HG03442 (cell line): ENCODE results near the gene C1QTNF6.

Experiments
- ATAC-seq: cut with Tn5 transposase; IDR thresholded peaks from one replicate; pipeline ENCODE4 v1.9.1; 2021; ENCODE audit warnings: mild to moderate bottlenecking, moderate library complexity; ENCODE audit not compliant: unreplicated experiment

Gene C1QTNF6

GRCh38 chr22:37146507-37147180 lies 41.4 kb downstream of the C1QTNF6 start:
- no peak for ATAC-seq

GRCh38 chr22:37146051-37146385 lies 42.0 kb downstream of the C1QTNF6 start:
- no peak for ATAC-seq

DNA sequence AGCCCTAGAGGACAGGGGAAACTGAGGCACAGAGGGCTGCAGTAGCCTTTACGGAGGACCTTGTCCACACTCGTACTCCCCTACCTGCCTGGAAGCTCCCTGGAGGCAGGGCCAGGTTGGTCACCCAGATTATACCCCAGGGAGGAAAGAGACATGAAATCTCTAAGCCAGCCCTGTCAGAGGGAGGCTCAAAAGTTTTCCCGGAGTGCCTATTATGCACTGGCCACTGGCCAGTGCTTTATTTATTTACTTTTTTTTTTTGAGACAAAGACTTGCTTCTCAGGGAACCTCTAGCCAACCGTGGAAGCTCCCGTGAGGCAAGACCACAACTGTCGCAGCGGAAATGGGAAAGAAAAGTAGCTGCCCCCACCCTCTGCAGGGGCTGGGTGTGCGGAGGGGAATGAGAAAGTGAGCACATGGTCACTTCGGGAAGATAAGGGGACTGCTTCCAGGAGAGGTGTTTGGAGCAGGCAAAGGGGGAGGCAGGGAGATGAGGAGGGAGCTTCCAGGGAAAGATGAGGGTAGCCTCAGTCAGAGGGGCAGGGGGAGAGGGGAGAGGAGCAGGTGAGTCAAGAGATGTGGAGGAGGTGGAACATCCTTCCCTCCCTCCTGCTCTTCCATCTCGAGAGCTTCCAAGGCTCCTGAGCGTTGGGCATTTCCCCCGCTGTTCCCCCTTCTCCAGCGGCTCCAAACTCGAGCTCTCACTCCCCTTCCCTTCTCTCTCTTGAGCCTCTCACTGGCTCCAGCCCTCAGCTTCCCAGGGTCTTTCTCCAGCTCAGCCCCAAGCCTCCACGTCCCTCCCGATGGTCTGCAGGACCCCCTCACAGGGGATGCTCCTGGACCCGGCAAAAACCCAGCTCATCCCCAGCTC lies 42.6 kb downstream of the C1QTNF6 start:
- ATAC-seq, result no peak

GRCh38 chr22:37144180-37144554 lies 43.9 kb downstream of the C1QTNF6 start:
- no peak for ATAC-seq

DNA sequence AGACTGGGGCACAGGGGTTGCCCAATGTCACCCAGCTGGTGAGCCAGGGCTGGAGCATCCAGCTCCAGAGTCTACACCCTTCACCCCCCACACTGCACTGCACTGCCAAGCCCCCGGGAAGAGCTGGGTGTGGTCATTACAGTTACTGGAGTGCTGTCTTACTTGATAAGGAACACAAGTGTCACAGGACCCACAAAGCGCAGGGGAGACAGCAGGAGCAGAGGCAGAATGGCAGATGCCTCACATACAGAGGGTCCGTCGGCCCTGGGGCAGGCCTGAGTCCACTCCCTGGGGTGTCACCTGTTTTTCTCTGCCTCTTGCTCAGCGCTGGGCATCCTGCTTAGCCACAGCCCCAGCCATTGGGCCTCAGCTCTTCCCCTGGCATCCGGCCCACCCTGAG lies 46.1 kb downstream of the C1QTNF6 start:
- no peak for ATAC-seq

DNA sequence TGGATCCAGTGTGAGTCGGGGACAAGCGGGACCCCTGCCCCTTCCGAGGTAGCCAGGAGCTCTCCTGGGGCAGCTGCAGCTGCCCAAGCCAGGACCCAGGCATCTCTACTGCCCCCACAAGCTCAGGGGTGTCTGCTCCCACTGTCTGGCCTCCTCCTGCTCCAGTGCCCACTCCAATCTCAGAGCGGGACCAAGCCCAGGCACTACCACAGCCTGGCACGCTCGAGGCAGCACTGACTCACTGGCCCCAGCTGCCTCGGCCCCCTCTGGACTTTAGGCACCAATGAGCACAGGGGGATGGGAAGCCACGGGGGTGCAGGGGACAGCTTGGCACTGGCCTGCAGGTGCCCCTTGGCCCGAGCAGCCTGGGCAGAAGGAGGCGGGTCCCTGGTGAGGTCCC lies 46.6 kb downstream of the C1QTNF6 start:
- no peak for ATAC-seq

GRCh38 chr22:37140686-37141323 lies 47.2 kb downstream of the C1QTNF6 start:
- no peak for ATAC-seq

GRCh38 chr22:37139762-37140161 lies 48.3 kb downstream of the C1QTNF6 start:
- no peak for ATAC-seq

DNA sequence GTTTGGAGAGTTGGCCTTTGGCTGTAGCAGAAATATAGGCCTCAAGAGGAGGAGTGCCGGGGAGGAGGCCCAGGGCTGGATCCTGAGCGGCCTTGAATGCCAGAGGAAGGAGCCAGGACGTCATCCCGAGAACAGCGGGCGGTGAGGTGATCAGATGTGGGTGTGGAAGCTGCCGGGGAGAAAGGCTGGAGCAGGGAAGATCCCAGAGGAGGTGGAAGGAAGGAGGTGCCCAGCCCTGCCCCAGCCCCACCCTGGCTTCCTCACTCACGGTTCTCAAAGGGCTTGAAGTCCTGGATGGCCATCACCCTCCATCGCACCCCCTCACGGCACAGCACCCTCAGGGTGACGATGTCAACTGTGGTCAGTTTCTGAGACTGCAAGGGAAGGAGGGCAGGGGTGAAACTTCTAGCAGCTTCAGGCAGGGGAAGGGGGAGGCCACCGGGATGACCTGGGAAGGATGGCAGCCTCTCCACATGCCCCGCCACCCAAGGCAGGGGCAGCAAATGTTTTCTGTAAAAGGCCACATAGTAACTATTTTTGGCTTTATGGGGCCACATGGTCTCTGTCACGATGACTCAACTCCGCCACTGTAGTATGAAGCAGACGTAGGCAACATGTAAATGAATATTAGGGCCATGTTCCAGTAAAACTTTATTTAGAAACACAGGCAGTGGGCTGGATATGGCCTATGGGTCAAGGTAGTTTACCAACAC lies 49.0 kb downstream of the C1QTNF6 start:
- ATAC-seq, result no peak

- no peak for ATAC-seq
Measured at GRCh38 chr22:37137903-37138665, 50.0 kb downstream of the C1QTNF6 start.

DNA sequence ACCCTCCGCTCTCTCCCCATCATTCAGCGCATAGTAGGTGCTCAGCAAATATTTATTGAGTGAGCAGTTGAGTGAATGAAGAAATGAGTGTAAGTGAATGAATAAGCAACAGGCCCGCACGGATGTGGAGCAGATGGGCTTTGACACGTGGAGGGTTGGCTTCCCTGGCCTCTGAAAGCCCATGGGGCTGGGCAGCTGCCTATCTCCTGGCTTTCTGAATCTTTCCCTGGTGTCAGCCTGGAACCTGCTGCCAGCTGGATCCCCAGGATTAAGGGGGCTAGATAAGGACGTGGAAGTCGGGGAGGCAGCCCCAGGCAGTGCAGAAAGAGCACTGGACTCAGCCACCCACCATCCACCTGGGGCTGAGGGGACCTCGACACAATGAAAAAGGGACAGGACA lies 50.9 kb downstream of the C1QTNF6 start:
- no peak for ATAC-seq

DNA sequence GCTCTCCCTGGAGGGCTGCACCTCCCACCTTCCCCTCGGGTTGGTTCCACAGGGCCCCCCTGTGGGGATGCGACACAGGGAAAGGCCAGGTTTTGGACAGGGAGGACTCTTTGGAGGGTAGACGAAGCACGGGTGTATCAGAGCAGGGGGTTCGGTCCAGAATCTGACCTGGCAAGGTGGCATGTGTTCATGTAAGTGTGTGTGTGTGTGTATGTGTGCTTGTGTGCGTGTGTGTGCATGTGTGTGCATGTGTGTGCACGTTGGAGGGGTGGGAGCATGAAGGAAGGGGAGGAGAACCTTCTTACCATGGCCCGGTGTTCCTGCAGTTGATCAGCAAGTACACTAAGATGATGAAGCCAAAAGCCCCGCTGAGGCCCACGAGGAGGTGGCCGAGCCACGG lies 53.0 kb downstream of the C1QTNF6 start:
- no peak for ATAC-seq

GRCh38 chr22:37133304-37134018 lies 54.6 kb downstream of the C1QTNF6 start:
- ATAC-seq, result no peak

GRCh38 chr22:37132773-37133172 lies 55.3 kb downstream of the C1QTNF6 start:
- ATAC-seq, result no peak
